ENCODE data around the gene NSMCE1.

NSMCE1 gene

DNA sequence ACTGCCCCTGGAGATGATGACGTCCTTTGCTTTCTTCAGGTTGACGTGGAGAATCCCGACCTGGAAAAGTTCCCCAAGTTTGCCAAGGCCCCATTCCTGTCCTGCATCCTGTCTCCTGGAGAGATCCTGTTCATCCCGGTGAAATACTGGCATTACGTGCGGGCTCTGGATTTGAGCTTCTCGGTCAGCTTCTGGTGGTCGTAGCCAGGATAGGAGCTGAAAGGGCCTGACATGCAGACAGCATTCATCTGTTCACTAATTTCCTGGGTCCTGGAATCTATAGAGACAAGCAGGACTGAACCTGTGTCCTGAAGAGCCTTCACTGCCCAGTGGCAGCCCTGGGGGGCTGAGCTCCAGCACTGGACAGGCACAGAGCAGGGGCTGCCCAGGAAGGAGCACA is 48.0 kb downstream of the NSMCE1 start:
- TF ChIP-seq, protein P1, sequence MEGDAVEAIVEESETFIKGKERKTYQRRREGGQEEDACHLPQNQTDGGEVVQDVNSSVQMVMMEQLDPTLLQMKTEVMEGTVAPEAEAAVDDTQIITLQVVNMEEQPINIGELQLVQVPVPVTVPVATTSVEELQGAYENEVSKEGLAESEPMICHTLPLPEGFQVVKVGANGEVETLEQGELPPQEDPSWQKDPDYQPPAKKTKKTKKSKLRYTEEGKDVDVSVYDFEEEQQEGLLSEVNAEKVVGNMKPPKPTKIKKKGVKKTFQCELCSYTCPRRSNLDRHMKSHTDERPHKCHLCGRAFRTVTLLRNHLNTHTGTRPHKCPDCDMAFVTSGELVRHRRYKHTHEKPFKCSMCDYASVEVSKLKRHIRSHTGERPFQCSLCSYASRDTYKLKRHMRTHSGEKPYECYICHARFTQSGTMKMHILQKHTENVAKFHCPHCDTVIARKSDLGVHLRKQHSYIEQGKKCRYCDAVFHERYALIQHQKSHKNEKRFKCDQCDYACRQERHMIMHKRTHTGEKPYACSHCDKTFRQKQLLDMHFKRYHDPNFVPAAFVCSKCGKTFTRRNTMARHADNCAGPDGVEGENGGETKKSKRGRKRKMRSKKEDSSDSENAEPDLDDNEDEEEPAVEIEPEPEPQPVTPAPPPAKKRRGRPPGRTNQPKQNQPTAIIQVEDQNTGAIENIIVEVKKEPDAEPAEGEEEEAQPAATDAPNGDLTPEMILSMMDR (IDR thresholded peaks at IDR 0.05; ENCODE audit: borderline replicate concordance, insufficient read depth, low read depth, low read length), result no peak

DNA sequence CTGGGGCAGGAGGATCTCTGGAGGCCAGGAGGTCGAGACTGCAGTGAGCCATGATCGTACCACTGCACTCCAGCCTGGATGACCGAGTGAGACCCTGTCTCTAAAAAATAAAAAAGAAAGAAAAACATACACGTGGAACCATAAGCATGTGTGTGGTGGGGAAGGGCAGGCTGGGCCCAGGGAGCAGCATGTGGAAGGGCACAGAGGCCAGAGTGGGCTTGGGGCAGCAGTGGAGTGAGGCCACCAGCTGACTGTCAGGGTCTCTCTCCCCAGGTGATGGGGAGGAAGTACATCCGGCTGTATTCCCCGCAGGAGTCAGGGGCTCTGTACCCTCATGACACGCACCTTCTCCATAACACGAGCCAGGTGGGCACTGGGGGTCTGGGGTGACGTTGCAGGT is 48.5 kb downstream of the NSMCE1 start:
- TF ChIP-seq, protein P1 (IDR thresholded peaks at IDR 0.05; ENCODE audit: borderline replicate concordance, insufficient read depth, low read depth, low read length), result no peak
- H3K4me3 ChIP-seq (ENCODE audit: low read depth, low read length), result no peak overlapping the region

More for the DNA sequence above, 48.0 kb downstream of the NSMCE1 start:
- H3K4me3 ChIP-seq (ENCODE audit: low read depth, low read length), result no peak overlapping the region

DNA sequence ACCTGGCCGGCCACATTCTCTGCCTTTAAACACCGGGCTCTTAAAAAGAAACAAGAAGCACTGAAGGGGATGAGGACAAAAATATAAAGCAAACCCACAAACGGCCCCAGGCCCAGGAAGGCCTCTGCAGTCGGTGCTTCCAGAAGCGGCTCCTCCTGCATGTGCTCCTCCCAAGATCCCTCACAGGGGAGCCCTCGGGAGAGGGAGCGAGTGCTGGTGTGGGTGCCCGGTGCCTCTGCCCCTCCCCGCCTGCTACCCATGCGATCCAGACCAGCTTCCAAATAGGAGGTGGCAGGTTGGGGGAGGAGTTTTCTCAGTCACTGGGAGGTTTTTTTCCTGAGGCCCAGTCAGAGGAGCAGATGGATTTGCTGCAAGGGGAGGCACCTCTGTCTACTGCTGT is 49.4 kb downstream of the NSMCE1 start:
- TF ChIP-seq, protein P1 (IDR thresholded peaks at IDR 0.05; ENCODE audit: borderline replicate concordance, insufficient read depth, low read depth, low read length), result no peak

DNA sequence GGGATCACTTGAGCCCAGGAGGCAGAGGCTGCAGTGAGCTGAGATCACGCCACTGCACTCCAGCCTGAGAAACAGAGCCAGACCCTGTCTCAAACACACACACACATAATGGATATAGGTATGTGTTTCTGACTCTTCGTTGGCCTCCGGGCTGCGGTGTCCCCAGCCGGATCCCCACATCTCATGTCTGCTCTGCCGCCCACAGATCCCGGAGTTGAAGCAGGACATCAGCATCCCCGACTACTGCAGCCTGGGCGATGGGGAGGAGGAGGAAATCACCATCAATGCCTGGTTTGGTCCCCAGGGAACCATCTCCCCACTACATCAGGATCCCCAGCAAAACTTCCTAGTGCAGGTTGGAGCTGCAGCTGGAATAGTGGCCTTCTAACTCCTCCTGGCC is 49.8 kb downstream of the NSMCE1 start:
- no peak overlapping the region for H3K4me3 ChIP-seq (ENCODE audit: low read depth, low read length)
- TF ChIP-seq, protein P1 (IDR thresholded peaks at IDR 0.05; ENCODE audit: borderline replicate concordance, insufficient read depth, low read depth, low read length), result no peak

More for the DNA sequence above, 49.4 kb downstream of the NSMCE1 start:
- H3K4me3 ChIP-seq (ENCODE audit: low read depth, low read length), result no peak overlapping the region

DNA sequence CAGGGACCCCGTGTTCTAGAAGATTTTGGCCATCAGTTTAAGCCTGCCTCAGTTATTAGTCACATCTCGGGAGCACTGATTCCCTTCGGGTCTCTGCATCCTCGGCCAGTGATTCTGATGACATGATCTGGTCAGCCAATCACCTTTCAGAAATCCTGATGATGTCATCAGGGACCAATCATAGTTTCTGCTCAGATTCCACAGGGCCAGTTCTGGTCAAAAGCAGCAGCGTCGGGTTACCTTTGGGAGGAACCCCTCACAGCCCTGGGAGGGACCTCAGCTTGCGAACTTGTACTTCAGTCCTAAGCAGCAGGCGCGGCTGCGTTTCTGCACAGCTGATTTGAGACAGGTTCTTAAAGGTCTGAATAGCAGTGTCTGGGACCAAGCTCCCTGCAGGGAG is 51.3 kb downstream of the NSMCE1 start:
- TF ChIP-seq, protein P1 (IDR thresholded peaks at IDR 0.05; ENCODE audit: borderline replicate concordance, insufficient read depth, low read depth, low read length), result no peak
- H3K4me3 ChIP-seq (ENCODE audit: low read depth, low read length), result no peak overlapping the region

DNA sequence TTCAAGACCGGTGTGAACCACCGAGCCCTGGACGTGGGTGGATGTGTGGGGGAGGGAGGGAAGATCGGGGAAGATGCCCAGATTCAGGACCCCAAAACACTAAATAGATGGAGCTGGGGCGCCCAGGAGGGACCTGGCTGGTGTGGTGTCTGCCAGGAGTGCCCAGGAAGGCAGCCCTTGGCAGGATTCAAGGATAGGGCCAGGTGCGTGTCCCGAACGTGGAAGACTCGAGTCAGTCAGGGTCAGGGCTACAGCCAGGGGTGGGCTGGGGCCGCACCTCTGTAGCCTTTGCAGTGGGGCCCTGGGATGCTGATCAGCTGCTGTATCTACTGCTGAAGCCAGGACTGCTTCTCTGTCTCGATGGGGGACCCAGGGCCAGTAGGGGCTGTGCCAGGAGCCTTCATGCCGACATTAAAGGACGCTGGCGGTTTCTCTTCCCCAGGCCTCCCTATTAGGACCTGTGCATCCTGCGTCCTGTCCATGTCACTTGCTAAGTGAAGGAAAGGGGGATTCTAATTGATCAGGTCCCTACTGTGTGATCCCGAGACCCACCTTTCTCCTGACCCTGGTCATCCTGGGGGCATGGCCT is 52.2 kb downstream of the NSMCE1 start:
- H3K4me3 ChIP-seq (ENCODE audit: low read depth, low read length), result no peak overlapping the region
- TF ChIP-seq, protein P1 (IDR thresholded peaks at IDR 0.05; ENCODE audit: borderline replicate concordance, insufficient read depth, low read depth, low read length), result no peak

DNA sequence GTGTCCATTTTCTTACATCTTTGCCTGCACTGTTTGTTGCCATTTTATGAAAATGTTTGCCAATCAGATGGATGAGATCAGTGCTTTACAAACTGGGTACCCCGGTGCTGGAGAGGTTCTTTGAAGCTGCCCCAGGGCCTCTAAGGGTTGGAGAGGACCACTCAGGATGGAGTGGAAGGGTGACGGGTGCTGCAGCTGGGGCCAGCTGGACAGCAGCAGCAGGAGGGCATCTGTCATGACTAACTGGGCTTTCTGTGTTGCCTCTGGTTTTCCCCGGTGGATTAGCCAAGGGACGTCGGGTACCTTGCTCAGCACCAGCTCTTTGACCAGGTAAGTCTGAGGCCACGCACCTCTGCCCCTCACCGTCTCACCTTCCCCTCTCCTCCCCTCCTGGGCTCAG is 52.9 kb downstream of the NSMCE1 start:
- H3K4me3 ChIP-seq (ENCODE audit: low read depth, low read length), result no peak overlapping the region
- TF ChIP-seq, protein P1 (IDR thresholded peaks at IDR 0.05; ENCODE audit: borderline replicate concordance, insufficient read depth, low read depth, low read length), result no peak

Data from GM12875 (cell line).